ENCODE results near the gene PHKA1. TPM values are rescaled to one million over a fixed set of nuclear protein-coding genes. Genes with fewer than 3 reads are reported as not detected.
A peak's percentile ranks its signal among the peaks of the same experiment; 100 is the strongest.
"Not testable (repeated sequence)": the region's sequence is repeated elsewhere in the genome, so short reads cannot be mapped to it uniquely, and the experiment has no call there.

PHKA1 gene
- total and polyA plus RNA-seq, 5 experiments from 2014 or later: 0.06 to 0.80 (median 0.45) TPM; not detected in 1

- H3K27ac Mint-ChIP-seq, H3K36me3 Mint-ChIP-seq, DNase-seq, H3K27me3 Mint-ChIP-seq, ATAC-seq, H3K4me3 Mint-ChIP-seq, H3K4me1 Mint-ChIP-seq, POLR2A ChIA-PET: not testable (repeated sequence)
- H3K9me3 Mint-ChIP-seq: peaks cover 0 to 12% (median 2%) of the 10 kb centered on the region in 9 donors
Measured at GRCh38 chrX:72591038-72591437, 123.1 kb downstream of the PHKA1 start.

GRCh38 chrX:72584163-72584562, 129.9 kb downstream of the PHKA1 start:
- DNase-seq: no peak
- H3K9me3 Mint-ChIP-seq: peaks cover 0 to 2% (median 0%) of the 10 kb centered on the region in 9 donors
- no peak overlapping the region for H3K4me3 Mint-ChIP-seq
- no peak for ATAC-seq
- H3K27ac Mint-ChIP-seq: no peak overlapping the region
- H3K27me3 Mint-ChIP-seq: no peaks in the 10 kb centered on the region
- no peaks in the 10 kb centered on the region for H3K4me1 Mint-ChIP-seq
- POLR2A ChIA-PET: no interaction called here
- peaks cover 0 to 2% (median 0%) of the 10 kb centered on the region in 3 donors for H3K36me3 Mint-ChIP-seq

DNA sequence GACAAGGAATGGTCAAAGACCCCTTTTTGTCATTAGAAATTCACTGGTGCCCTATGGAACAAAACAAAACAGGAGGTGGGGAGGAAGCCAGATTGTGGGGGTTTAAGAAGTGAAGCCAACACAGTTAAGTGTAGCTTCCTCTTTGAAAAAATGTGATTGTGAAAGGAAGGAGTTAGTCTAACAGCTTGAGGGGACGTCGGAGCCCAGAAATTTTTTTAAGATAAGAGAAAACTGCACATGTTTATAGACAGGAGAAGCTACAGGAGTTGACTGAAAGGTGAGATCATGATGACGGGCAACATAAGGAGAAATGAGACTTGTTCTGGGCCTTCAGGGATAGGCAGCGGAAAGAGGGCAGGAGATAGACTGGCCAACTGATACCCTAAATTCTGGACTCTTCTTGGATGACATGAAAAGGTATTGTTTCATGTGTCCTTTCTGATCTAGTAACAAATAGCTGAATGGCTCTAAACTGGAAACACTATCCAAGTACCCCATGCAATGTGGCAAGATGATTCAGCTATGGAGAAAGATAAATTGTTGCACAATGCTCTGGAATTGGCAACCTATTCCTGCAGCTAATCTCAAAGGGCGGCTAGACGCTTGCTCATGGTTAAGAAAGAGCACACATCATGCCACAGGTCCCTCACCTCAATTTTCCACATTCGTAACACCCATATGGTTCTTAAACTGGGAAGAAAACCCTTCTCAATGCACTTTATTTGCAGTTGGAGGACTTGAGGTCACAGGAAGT, 137.8 kb downstream of the PHKA1 start:
- DNase-seq (no peak), ATAC-seq (no peak)
- POLR2A ChIA-PET: no interaction called here
- Mint-ChIP-seq H3K9me3 (no peaks in the 10 kb centered on the region), H3K27ac (no peak overlapping the region), H3K36me3 (peaks cover 0 to 4% (median 0%) of the 10 kb centered on the region in 3 donors), H3K4me1 (peaks cover 0 to 13% (median 7%) of the 10 kb centered on the region in 4 donors), H3K27me3 (no peaks in the 10 kb centered on the region), H3K4me3 (no peak overlapping the region)

DNA sequence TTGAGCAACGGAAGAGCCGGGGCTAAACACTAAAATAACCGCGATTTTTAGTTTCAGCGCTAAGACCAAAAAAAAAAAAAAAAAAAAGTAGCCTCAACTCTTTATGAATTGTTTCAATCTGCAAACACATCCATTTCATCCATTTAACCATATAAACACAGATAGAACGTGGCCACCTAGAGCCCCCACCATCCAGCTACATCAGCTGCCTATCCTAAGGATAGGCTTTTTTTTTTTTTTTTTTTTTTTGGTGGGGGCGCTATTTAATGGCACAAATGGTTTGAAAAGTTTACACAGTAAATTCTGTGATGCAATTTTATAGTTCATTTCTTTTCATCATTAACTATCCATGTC, 141.0 kb downstream of the PHKA1 start:
- Mint-ChIP-seq H3K27ac (peak overlapping the region in 8 of 10 donors; percentile 48 to 91 (median 90)), H3K27me3 (no peaks in the 10 kb centered on the region), H3K9me3 (no peaks in the 10 kb centered on the region), H3K36me3 (peaks cover 4 to 6% (median 5%) of the 10 kb centered on the region in 3 donors), H3K4me1 (peaks cover 0 to 17% (median 11%) of the 10 kb centered on the region in 4 donors), H3K4me3 (peak overlapping the region; percentile 90 to 99 (median 96))
- no peak for DNase-seq
- peak; percentile 25 to 26 for ATAC-seq
- POLR2A ChIA-PET: no interaction called here

DNA sequence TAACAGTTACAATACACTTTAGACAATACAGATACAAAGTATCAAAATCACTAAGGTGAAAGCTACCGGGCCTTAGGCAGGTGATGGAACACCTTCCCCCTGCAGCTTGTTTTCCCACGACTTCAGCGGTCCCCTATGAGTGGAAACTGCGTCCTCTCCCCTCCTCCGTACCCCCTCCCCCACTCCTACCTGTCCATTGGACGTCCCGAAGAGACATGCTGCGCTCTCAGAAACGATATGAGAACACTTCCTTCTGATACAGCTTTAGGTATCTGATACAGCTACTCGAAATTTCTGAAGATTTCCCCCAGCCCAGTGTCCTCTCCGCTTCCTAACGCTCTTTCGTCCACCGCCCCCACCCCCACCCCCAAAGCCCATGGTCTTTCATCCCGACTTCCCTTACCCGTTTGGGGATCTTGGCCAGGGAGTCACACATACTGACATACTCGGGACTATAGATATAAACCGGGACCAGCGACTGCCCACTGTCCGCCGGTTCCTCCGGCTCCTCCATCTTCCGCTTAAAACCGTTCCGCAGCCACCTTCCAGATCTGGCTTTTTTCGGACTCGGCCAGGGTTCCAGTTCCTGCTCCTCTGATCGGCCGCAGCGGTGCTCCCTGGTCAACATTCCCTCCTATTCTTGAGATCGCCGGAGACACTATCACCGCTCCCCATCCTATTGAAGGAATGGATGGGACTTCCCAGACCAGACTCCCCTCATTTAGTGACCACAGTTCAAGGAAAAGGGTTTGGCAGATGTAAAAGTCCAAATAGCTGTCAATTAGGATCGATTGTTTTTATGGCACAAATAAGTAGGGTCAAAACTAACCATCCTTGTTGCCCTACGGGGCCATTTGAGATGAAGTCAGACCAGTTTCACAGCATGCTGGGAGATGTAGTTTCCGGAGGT, 141.6 kb downstream of the PHKA1 start, which contains the start of gene HDAC8:
TSS of gene HDAC8 (minus strand) at position 596 of the 910 bp plus-strand sequence. CDS start at position 514, 82 bp downstream.
- ATAC-seq (peak; percentile 85 to 91), DNase-seq (peak in 9 of 10 donors; percentile 10 to 73 (median 39))
- Mint-ChIP-seq H3K27ac (peak within 1 kb of the TSS; percentile 48 to 93 (median 90)), H3K36me3 (peaks cover 4 to 12% (median 9%) of the 10 kb centered on the region in 3 donors), H3K4me1 (peaks cover 0 to 17% (median 11%) of the 10 kb centered on the region in 4 donors), H3K4me3 (peak within 1 kb of the TSS; percentile 90 to 99 (median 96)), H3K27me3 (no peaks in the 10 kb centered on the region), H3K9me3 (no peaks in the 10 kb centered on the region)
- POLR2A ChIA-PET: no interaction called here

- Mint-ChIP-seq H3K4me1 (peaks cover 0 to 17% (median 10%) of the 10 kb centered on the region in 4 donors), H3K4me3 (no peak overlapping the region), H3K27me3 (no peaks in the 10 kb centered on the region), H3K36me3 (peaks cover 4 to 37% (median 23%) of the 10 kb centered on the region in 3 donors), H3K27ac (no peak overlapping the region), H3K9me3 (no peaks in the 10 kb centered on the region)
- POLR2A ChIA-PET: no interaction called here
- ATAC-seq (no peak), DNase-seq (no peak)
Measured at GRCh38 chrX:72569786-72570185, 144.3 kb downstream of the PHKA1 start.

GRCh38 chrX:72568406-72569092, 145.6 kb downstream of the PHKA1 start:
- POLR2A ChIA-PET: no interaction called here

DNA sequence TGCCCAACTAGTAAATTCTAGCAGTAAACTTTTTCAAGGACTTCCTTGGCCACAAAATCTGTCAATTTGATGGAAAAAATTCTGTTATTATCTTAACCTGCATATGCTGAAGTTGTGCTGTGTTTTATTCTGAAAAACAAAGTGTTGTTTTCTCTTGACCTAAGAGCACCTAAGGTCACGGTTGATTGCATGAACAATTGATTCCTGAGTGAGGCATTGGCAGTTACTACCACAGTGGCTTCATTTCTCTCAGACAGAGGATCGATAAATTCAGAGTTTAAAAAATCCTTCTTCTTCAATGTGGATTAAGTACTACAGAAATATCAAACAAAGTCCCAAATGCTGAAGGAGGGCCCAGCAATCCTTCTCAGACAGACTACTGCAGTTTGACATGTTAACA, 147.7 kb downstream of the PHKA1 start:
- no peak for ATAC-seq
- Mint-ChIP-seq H3K9me3 (no peaks in the 10 kb centered on the region), H3K27me3 (no peaks in the 10 kb centered on the region), H3K4me1 (peaks cover 0 to 12% (median 3%) of the 10 kb centered on the region in 4 donors), H3K27ac (no peak overlapping the region), H3K36me3 (peaks cover 0 to 59% (median 30%) of the 10 kb centered on the region in 3 donors), H3K4me3 (no peak overlapping the region)
- POLR2A ChIA-PET: no interaction called here
- DNase-seq: no peak

More at GRCh38 chrX:72568406-72569092, 145.6 kb downstream of the PHKA1 start:
- H3K36me3 Mint-ChIP-seq: peaks cover 4 to 45% (median 23%) of the 10 kb centered on the region in 3 donors
- ATAC-seq (no peak), DNase-seq (no peak)
- no peaks in the 10 kb centered on the region for H3K9me3 Mint-ChIP-seq
- H3K4me1 Mint-ChIP-seq: peaks cover 0 to 17% (median 10%) of the 10 kb centered on the region in 4 donors
- no peak overlapping the region for H3K27ac Mint-ChIP-seq
- H3K27me3 Mint-ChIP-seq: no peaks in the 10 kb centered on the region
- H3K4me3 Mint-ChIP-seq: no peak overlapping the region

DNA sequence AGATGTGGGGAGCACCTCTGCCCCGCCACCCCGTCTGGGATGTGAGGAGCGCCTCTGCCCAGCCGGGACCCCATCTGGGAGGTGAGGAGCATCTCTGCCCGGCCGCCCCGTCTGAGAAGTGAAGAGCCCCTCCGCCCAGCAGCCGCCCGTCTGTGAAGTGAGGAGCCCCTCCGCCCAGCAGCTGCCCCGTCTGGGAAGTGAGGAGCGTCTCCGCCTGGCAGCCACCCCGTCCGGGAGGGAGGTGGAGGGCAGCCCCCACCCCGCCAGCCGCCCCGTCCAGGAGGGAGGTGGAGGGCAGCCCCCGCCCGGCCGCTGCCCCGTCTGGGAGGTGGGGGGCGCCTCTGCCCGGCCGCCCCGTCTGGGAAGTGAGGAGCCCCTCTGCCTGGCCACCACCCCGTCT, 154.5 kb downstream of the PHKA1 start:
- H3K9me3 Mint-ChIP-seq, H3K27ac Mint-ChIP-seq, H3K4me3 Mint-ChIP-seq, POLR2A ChIA-PET, ATAC-seq, H3K27me3 Mint-ChIP-seq, DNase-seq: not testable (repeated sequence)
- Mint-ChIP-seq H3K36me3 (peaks cover 6 to 53% (median 10%) of the 10 kb centered on the region in 3 donors), H3K4me1 (peaks cover 9 to 23% (median 18%) of the 10 kb centered on the region in 4 donors)

DNA sequence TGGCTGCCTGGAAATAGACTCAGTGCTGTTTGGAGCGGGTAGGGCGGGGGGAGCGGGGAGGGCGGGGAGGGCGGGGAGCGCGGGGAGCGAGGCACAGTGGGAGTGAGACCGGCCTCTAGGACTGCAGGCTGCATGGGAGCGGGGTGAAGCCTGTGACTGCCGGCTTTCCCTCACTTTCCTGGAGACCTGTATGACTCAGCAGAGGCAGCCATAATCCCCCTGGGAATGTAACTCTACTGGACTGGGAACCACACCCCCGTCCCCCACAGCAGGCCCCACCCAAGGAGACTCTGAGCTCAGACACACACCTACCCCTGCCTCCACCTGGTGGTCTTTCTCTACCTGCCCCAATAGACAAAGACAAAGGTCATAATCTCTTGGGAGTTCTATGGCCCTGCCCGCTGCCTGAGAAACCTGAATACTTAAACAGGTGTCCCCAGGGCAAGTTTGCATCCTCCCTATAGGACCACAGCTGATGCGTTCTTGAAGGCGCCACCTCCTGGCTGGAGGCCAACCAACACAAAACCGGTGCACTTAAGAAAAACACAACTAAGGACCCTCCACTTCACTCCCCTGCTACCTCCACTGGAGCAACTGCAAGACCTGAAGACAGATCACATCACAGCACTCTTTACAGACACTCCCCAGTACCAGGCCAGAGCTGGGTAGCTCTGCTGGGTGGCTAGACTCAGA, 159.5 kb downstream of the PHKA1 start:
- no peak for DNase-seq
- H3K4me1 Mint-ChIP-seq: peaks cover 9 to 21% (median 17%) of the 10 kb centered on the region in 4 donors
- POLR2A ChIA-PET: no interaction called here
- peaks cover 0 to 2% (median 0%) of the 10 kb centered on the region in 9 donors for H3K9me3 Mint-ChIP-seq
- no peaks in the 10 kb centered on the region for H3K27me3 Mint-ChIP-seq
- no peak overlapping the region for H3K4me3 Mint-ChIP-seq
- H3K36me3 Mint-ChIP-seq: peaks cover under 1 to 42% (median 6%) of the 10 kb centered on the region in 3 donors
- H3K27ac Mint-ChIP-seq: no peak overlapping the region
- ATAC-seq: no peak

DNA sequence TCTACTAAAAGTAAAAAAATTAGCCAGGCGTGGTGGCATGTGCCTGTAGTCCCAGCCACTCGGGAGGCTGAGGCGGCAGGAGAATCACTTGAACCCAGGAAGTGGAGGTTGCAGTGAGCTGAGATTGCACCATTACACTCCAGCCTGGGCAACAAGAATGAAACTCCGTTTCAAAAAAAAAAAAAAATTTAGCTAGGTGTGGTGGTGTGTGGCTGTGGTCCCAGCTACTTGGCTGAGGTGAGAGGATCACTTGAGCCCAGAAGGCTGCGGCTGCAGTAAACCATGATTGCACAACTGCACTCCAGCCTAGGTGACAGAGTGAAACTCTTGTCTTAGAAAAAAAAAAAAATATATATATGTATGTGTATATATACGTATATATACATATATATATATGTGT, 161.7 kb downstream of the PHKA1 start:
- Mint-ChIP-seq H3K36me3 (peaks cover 2 to 40% (median 6%) of the 10 kb centered on the region in 3 donors), H3K4me1 (peaks cover 5 to 13% (median 9%) of the 10 kb centered on the region in 4 donors)
- POLR2A ChIA-PET, H3K9me3 Mint-ChIP-seq, DNase-seq, H3K27me3 Mint-ChIP-seq, ATAC-seq, H3K4me3 Mint-ChIP-seq, H3K27ac Mint-ChIP-seq: not testable (repeated sequence)

GRCh38 chrX:72545990-72546389, 168.1 kb downstream of the PHKA1 start:
- POLR2A ChIA-PET: no interaction called here
- DNase-seq (no peak), ATAC-seq (no peak)
- Mint-ChIP-seq H3K4me3 (no peak overlapping the region), H3K9me3 (no peaks in the 10 kb centered on the region), H3K36me3 (peaks cover 0 to 52% (median 10%) of the 10 kb centered on the region in 3 donors), H3K27ac (no peak overlapping the region), H3K4me1 (peaks cover 0 to 17% (median 6%) of the 10 kb centered on the region in 4 donors), H3K27me3 (no peaks in the 10 kb centered on the region)
